K562 (cell line): Measurements from ENCODE around the gene NSUN3. TPM values are rescaled to one million over a fixed set of nuclear protein-coding genes. Genes with fewer than 3 reads are reported as not detected.

Experiments
- AFF4 ChIP-seq: sonication (generic); formaldehyde crosslinking; IDR thresholded peaks from 2 replicates; pipeline ENCODE4 v1.8.0; 2023; ENCODE audit warnings: mild to moderate bottlenecking, missing genetic modification reagents
- CBX3 ChIP-seq, 2 experiments: IDR thresholded peaks; 1 replicate in 1 of 2; 2 replicates in 1 of 2; pipeline ENCODE4 v1.6.1; 2012; ENCODE audit warnings: inconsistent platforms in 2 of 2, low read length in 2 of 2, borderline replicate concordance in 1 of 2, control low read depth in 1 of 2
- CHAMP1 ChIP-seq: fragments of 450-650 bp; IDR thresholded peaks from 2 replicates; pipeline ENCODE4 v1.6.1; 2016; ENCODE audit warnings: mild to moderate bottlenecking
- HBP1 ChIP-seq: fragments of 450-650 bp; formaldehyde crosslinking; IDR thresholded peaks from 2 replicates; pipeline ENCODE4 v1.4.0; 2022; ENCODE audit warnings: missing genetic modification characterization
- JUN ChIP-seq, 2 experiments: sonication (generic) in 1 of 2; formaldehyde crosslinking in 1 of 2; IDR thresholded peaks; 2 replicates each; pipeline versions ENCODE4 v1.6.1 to v1.8.0; 2012 to 2022; ENCODE audit warnings: borderline replicate concordance in 2 of 2, mild to moderate bottlenecking in 2 of 2, improper control_type of control experiment in 1 of 2, low read depth in 1 of 2, low read length in 1 of 2, missing genetic modification reagents in 1 of 2
- KHSRP ChIP-seq: fragments of 450-650 bp; IDR thresholded peaks from 2 replicates; pipeline ENCODE4 v1.6.1; 2017
- MCM2 ChIP-seq: fragments of 450-650 bp; IDR thresholded peaks from 2 replicates; pipeline ENCODE4 v1.6.1; 2017; ENCODE audit warnings: low read depth, mild to moderate bottlenecking
- MTA2 ChIP-seq: fragments of 450-650 bp; IDR thresholded peaks from 2 replicates; pipeline ENCODE4 v1.6.1; 2016; ENCODE audit warnings: low read depth
- NCOA6 ChIP-seq: fragments of 450-650 bp; IDR thresholded peaks from 2 replicates; pipeline ENCODE4 v1.6.1; 2017; ENCODE audit warnings: mild to moderate bottlenecking
- RBBP5 ChIP-seq: fragments of 200-600 bp; sonication (generic); IDR thresholded peaks from 2 replicates; pipeline ENCODE4 v1.6.1; 2012; ENCODE audit warnings: borderline replicate concordance, mild to moderate bottlenecking, low read length, control low read depth, inconsistent platforms; ENCODE audit not compliant: insufficient read depth, poor library complexity, severe bottlenecking
- RNF2 ChIP-seq: sonication (generic); IDR thresholded peaks from 2 replicates; pipeline ENCODE4 v1.6.1; 2016
- TRIM25 ChIP-seq: fragments of 450-650 bp; IDR thresholded peaks from 2 replicates; pipeline ENCODE4 v1.7.0; 2016; ENCODE audit warnings: borderline replicate concordance
- ZBTB7A ChIP-seq: IDR thresholded peaks from 2 replicates; pipeline ENCODE4 v1.6.1; 2011; ENCODE audit warnings: low read depth, mild to moderate bottlenecking, low read length, moderate library complexity, borderline replicate concordance; ENCODE audit not compliant: control insufficient read depth
- ZKSCAN1 ChIP-seq: fragments of 150-350 bp; IDR thresholded peaks from 2 replicates; pipeline ENCODE4 v1.6.1; 2016; ENCODE audit warnings: low read depth, low read length
- ZNF175 ChIP-seq: fragments of 200-800 bp; sonication (Bioruptor generic); IDR thresholded peaks from 2 replicates; pipeline ENCODE4 v1.6.1; 2016; ENCODE audit warnings: low read depth, mild to moderate bottlenecking, missing genetic modification characterization, missing compliant biosample characterization
- ZNF232 ChIP-seq: sonication (generic); formaldehyde crosslinking; IDR thresholded peaks from 2 replicates; pipeline ENCODE4 v1.8.0; 2022; ENCODE audit warnings: mild to moderate bottlenecking, missing genetic modification reagents
- ZNF551 ChIP-seq: fragments of 250-450 bp; sonication (Bioruptor Pico); IDR thresholded peaks from 2 replicates; pipeline ENCODE4 v1.5.0; 2021; ENCODE audit warnings: mild to moderate bottlenecking, moderate library complexity
- ZSCAN29 ChIP-seq: fragments of 450-650 bp; IDR thresholded peaks from 2 replicates; pipeline ENCODE4 v1.6.1; 2017
- polyA plus RNA-seq, 8 experiments: library from polyadenylated mRNA; depleted of rRNA in 4 of 8; stranded (reverse) in 5 of 8; unstranded in 3 of 8; fragments of >200 nt; fragmentation: Nextera tagmentation in 2 of 8; fragmentation: Illumina TruSeq in 1 of 8; extraction: Ambion mirVana in 2 of 8; extraction: Trizol in 1 of 8; gene quantifications; 2 replicates each; pipeline versions ENCODE4 v1.2.1 to v1.2.3, GENCODE V29; 2011 to 2014; ENCODE audit warnings: inconsistent platforms in 1 of 8, missing spikeins in 1 of 8
- total RNA-seq, 7 experiments: library from RNA; depleted of rRNA in 6 of 7; stranded (reverse); fragments of >200 nt in 6 of 7; fragmentation: Illumina TruSeq in 2 of 7; extraction: Trizol in 2 of 7; gene quantifications; 2 replicates each; pipeline versions ENCODE4 v1.2.1 to v1.2.3, GENCODE V29; 2011 to 2021; ENCODE audit warnings: low replicate concordance in 1 of 7

The NSUN3 gene
- total and polyA plus RNA-seq, 9 of the 15 experiments (the other 6 are each of a cell fraction or from before 2014, with no cell fraction given), result 4.4 to 12.3 (median 7.6) TPM

- TF ChIP-seq ZNF232 (CRISPR knock-in tag), result no peak
- TF ChIP-seq ZNF551 (CRISPR knock-in tag), result no peak
- no peak for TF ChIP-seq HBP1
- no peak for TF ChIP-seq KHSRP
- no peak for TF ChIP-seq ZKSCAN1
- no peak for TF ChIP-seq ZBTB7A
- TF ChIP-seq NCOA6, result no peak
- no peak for TF ChIP-seq JUN (IDR thresholded peaks at IDR 0.05; ENCODE audit: borderline replicate concordance, low read depth, low read length)
- no peak for TF ChIP-seq JUN (CRISPR knock-in tag; IDR thresholded peaks at IDR 0.05; ENCODE audit: borderline replicate concordance)
- TF ChIP-seq CBX3 (IDR thresholded peaks at IDR 0.05; ENCODE audit: borderline replicate concordance in 1 of 2, low read length in 2 of 2), result no peak
- no peak for TF ChIP-seq MTA2
- no peak for TF ChIP-seq CHAMP1
- TF ChIP-seq RBBP5, result peak; percentile 37
- TF ChIP-seq ZNF175 (CRISPR knock-in tag), result no peak
- TF ChIP-seq TRIM25, result no peak
- TF ChIP-seq RNF2, result no peak
- no peak; the same call in 1 of the 2 replicates for TF ChIP-seq AFF4
- no peak for TF ChIP-seq ZSCAN29
- no peak for TF ChIP-seq MCM2
Measured at GRCh38 chr3:94062513-94063404, at the start of gene NSUN3, which contains the start of gene DHFR2 (continued).
